ENCODE data around the gene PAX6.

PAX6 gene

DNA sequence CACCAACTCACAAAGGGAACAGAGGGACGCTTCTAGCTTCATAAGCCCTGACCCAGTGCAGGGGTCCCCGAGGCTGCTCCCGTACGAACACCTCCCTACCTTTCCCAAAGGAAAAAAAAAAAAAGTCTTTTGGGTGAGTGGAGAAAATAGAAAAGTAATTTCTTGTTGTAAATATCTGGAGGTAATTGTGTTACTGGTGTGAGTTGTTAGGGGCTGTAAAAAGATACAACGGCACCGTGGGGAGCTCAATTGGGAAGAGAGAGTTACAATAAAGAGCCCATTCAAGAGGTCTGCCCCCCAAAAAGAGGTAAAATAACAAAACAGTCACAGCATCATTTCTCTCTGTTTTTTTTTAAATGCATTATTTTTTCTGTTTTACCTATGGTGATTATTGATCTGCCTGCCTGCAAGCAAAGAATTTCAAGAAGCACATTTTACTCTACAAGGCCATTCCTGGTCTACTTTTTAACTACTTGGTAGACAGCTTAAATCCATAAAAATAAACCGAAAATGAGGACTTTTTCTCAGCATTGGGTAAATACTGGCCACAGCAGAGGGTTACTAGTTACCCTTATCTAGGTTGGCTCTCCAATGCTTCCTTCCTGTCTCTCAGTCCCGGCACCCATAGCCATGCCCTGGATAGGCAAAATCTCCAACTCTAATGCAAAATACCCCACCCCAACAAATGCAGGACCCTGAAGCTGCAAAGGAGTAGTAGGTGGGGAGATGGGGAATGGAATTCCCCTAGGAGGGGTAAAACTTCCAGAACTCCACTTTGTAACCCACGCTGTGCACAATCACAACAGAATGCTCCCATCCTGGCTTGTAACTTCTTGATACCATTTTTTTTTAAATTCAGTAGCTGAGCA is 3.1 kb downstream of the PAX6 start:
- DNase-seq, result no peak

DNA sequence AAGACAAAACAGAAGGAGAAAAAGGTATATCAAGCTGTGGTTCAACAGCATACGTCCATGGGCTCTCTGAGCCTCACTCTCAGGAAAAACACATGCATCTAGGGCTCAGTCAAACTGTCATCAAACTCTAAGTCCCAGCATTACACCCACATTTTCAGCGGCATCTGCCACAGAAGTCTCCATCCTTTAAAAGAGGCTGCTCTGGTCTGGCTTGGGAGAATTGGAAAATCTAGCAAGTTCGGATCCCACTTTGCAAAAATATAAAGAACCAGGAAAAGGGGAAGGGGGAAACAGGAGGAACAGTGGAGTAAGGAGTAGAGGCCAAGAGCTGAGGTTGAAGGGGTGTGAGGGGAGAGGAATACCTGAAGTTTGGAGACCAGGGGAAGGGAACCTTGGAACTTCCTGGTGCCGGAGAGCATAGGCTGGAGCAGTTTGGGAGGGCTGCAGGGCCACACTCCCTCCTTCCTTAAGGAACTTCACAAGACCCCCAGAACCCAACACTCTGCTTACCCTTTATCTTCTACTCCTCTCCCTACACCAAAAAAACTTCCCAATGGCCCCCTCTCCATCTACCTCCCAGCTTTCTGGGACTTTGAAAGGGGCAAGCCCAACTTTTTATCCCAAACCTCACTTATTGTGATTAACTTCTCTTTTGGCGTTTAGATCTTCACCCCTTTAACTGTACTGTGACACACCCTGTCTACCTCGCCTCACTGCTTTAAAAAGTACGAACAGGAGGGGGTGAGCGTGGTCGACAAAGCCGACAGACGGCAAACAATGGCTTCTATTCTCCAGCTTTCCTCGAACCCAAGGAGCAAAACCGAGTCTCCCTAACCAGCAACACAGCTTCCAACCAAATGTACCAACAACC is 4.0 kb downstream of the PAX6 start:
- no peak for DNase-seq

DNA sequence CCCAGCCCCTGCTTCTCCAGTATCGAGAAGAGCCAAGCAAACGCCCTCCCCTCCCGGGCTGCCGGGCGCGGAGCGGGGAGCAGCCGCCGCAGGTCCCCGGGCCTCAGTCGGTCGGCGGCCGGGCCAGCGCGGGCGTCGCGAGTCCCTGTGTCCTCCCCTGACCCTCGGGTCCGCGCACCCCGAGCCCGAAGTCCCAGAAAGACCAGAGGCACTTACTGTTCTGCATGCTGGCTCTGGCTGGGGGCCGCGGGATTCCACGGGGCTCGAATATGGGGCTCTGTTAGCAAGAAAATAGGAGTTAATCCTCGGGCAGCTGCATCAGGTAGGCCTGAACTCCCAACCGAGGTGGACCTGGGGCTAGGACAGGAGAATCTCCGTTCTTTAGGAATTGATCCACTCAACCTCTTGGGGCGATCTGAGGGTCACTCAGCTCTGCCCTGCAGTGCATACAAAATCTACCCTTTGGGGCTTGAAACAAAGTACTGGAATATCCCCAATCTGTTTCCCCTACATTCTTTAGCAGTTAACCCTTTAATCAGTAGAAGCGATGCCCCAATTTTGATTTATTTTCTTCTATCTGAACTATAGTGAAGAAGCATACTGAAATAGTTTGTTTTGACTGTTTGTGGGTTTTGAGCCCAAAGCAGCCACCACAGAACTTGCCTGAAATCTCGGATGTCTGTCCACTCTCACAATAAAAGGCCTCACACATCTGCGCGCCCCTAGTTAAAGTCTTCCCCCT is 4.8 kb downstream of the PAX6 start:
- DNase-seq, result no peak

DNA sequence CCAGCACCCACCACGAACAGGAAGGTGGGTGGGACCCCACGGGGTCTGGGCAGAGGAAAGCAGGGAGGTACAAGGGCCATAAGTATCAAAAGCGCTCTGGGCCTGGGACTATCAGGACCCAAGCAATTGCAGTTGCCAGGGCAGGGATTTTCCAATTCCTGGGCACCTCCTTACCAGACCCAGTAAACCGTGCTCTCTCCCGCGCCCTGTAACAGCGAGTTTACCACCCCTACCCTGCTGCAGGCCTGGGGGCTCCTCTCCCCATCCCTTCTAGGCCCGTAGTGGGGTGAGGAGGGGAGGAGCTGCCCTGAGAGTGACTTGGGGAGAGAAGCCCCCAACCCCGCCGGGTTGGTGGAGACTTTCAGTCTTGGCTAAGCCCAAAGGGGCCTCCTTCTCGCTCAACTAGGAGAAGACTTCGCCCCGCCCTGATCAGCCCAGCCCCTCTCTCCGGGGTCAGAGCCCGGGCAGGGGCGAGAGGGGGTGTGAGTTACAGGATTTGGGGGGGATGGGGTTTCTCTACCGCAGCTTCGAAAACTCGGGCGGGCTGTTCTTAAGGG is 5.4 kb downstream of the PAX6 start:
- DNase-seq, result no peak

DNA sequence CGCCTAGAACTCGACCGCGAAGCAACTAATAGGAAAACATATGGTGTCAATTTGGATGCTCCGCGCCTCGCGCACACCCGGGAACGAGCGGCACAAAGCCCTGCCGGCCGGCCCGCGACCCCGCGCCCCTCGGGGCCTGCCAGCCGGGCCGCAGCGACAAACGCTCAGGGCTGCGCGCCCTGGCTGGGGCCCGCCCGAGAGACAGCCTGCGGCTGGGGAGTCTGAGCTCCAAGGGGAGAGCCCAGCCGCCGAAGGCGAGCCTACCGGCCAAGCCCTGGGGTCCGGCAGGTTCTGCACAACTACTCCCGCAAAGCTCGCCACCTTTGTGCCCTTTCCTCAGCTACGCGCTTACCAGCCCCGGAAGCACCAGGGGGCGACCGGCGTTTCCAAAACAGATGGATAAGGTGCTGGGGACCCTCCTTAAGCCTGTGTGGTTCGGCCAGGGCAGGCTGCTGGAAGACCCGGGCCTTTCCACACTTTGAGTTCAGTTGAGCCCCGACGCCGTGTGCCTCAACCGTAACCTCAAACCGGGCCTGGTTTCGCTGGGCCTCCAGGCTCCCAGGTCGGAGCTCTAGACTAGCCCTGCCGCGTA is 6.0 kb downstream of the PAX6 start:
- no peak for DNase-seq

DNA sequence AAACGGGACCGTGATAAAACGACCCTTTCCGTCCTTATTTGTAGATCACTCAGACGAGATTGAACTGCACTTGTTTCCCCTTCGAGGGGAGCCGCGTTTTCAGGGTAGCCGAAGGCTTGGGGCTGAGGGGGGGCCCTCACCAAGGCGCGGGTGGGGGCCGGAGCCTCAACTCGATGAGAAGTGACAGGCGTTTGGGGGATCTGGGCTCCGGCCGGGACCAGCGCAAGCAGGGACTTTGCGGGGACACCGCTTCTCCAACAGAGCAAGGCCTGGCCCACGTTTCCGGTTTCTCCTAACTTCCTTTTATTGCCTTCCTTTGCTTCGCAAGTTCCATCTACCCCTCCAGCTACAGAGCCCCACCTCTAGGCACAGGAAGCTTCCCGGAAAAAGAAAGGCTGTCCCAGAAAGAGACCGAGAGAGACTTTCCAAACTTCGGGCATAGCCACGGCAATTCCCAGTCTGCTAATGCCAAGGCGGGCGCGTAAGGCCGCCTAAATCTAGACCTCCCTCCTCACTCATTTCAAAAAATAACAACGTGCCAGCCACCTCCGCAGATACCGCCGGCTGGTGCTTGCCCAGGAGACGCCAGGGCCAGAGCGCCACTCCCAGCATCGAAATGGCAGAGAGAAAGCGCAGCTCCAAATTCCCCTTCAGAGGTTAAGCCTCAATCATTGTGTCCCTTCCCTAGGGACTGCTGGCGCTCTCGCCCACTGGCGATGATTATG is 6.6 kb downstream of the PAX6 start:
- no peak for DNase-seq

DNA sequence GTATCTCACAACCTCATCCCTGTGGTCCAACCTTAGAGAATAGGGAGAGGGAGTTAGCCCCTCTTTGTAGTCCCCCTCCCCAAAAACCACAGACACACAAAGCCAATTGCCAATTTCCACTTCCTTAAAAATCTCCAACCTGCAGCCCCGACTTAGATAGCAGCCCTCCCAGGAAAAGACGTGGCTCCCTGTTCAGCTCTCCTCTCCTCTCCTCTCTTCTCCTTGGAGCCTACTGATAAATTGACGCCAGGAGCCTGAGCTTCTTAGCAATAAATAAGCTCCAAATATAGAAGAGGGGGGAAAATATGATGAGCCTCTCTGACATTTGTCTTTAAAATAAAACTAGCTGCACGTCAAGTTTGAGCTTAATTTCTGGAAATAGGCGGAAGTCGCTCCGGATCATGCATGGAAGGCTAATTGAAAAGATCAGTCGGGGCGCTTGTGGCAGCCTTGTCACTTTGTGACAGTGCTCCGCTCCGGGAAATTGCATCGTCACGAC is 7.3 kb downstream of the PAX6 start:
- no peak for DNase-seq

DNA sequence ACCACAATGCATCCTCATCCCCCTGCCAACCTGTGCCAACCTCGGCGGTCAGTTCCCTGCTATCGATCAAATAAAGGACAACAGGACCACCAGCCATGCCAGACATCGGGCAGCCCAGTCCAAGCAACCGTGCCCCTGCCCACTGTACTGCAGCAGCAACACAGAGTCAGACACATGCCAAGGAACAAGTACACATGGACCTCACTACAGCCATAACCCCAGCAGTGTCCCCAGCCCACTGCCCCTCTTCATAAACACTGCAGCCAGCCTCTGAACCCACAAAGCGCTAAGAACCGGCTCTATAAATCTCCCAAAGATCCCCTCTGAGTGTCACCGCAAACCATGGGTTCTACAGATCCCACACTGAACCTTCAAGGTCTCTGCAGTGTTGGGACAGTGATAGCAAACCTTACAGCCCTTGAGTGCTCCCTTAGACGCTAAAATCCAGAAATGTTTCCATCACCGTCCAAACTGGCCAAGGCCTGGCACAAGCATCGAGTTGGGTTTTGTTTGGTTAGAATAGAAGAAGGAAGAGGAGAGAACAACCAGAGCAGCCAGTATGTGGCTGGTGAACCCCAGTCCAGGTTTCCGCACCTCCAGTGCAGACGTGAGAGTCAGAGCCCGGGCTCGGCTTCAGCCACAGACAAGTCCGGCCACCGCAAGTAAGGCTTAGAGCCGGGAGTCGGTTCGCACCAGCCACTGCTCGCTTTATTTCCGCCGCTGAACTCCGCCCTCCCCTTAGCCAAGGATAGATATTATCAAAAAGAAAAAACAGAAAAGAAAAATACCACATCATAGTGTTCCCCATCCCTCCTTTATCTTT is 7.9 kb downstream of the PAX6 start:
- no peak for DNase-seq

DNA sequence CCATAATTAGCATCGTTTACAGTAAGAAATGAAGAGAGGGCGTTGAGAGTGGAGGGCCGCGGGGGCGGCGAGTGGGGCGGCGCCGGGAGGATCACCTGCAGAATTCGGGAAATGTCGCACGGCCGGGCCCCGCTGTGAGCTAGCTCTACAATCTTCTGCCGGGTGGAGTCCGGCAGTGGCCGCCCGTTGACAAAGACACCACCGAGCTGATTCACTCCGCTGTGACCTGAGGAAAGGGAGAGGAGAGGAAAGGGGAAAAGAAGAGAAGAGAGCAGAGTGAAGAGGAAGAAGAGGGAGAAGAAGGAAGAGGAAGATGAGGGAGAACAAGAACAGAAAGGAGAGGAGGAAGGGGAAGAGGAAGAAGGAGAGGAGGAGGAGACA is 8.5 kb downstream of the PAX6 start:
- DNase-seq, result no peak

DNA sequence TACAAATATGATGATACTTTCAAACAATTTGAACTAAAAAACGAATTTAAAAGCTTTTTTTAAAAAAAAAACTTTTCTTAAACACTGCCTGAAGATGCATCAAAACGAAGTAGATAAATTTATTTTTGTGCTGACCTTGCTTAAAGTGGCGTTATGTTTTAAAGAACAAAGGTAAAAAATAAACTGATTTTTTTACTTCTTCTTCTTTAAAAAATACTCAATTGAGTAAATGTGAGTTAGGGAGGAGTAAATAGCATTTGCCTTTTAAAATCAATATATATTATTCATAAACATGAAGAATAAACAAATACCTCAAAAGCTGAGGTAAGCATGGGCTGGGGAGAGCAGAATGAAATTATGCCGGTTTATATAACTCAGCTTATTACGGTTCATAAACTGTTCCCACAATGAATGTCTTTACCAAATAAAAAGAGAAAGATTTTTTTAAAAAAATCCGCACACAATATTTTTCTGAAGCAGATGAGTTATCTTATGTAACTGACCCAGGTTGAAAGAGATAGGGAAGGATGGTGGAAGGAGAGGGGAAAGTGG is 9.0 kb downstream of the PAX6 start:
- DNase-seq, result no peak

DNA sequence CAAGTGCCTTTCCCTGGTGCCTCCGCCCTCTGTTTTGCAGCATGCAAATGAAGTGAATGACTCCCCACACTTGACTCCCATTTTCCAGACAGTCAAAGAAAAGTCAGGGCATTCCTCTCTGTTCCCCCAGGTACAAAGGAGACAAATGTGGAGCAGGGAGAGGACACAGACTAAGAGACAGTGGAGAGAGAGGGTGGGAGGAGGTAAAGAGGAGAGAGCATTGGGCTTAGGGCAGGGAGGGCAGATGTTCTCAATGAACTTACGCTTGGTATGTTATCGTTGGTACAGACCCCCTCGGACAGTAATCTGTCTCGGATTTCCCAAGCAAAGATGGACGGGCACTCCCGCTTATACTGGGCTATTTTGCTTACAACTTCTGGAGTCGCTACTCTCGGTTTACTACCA is 9.8 kb downstream of the PAX6 start:
- no peak for DNase-seq

DNA sequence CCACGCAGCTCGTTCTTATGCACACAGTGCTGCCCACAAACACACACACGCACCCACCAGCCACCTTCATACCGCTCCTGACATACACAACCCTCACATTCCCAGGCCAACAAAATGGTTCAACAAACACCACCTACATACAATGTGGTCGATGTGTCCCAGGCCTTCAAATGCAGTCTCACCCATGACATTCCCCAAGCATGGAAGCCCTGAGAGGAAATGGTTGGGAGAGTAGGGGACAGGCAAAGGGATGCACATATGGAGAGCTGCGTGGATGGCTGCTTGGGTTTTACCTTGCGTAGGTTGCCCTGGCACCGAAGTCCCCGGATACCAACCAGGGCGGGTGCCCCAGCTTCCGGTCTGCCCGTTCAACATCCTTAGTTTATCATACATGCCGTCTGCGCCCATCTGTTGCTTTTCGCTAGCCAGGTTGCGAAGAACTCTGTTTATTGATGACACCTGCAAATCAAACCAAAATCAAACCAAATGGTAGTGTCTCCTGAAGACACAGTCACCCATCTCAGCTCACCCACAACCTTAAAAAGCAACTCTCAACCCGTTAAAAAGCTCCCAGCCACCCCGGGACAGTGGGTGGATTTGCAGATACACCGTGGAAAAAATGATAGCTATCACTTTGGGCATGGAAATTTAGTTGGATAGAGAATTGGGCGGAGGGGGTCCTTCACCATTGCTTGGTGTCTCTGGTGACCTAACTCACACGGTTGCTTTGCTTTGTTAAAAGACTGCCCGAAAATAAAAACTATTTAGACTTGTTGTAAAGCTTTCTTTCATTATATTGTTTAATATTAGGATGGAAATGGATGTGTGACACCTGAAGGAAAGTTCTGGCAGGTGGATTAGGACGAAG is 10.5 kb downstream of the PAX6 start:
- no peak for DNase-seq

DNA sequence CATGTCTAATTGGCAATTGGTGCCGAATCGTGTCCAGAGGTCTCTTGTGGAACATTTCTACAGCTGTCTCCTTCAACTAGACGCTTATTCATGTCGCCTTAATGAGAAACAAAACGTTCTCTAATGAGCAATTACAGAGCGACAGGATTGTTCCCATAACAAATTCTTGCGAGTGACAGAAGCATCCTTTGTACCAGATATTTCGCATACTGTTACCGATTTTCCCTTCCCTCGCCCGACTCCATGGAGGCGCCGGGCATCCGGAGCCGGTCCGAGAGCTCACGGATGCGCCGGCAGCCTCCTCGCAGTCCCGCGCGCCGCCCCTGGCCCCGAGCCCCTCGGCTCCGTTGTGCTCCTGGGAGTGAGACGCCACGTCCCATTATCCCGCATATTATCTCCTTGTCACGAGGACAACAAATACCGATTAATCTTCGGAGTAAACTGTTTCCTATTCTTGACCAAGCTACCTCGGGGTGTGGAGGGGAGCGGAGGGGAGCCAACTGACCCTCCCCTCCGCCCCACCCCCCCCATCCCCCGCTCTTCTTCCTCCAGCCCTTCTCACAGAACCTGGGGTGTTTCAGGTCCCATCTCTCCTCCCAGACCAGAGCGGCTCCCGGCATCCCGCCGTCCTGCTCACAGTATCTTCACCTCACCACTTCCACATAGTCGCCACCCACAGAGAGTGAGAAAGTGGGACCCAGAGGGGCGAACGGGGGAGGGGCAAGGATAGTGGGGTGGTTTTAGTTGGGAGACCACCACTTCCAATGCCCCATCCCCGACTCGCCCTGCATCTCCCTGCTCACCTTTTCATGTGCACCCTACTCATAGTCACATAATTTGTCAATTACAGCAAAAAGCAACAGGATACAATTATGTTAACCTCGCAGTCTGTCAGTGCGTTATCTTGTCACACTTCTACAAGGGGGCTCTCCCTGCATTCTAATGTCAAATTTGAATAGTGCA is 11.4 kb downstream of the PAX6 start:
- no peak for DNase-seq

DNA sequence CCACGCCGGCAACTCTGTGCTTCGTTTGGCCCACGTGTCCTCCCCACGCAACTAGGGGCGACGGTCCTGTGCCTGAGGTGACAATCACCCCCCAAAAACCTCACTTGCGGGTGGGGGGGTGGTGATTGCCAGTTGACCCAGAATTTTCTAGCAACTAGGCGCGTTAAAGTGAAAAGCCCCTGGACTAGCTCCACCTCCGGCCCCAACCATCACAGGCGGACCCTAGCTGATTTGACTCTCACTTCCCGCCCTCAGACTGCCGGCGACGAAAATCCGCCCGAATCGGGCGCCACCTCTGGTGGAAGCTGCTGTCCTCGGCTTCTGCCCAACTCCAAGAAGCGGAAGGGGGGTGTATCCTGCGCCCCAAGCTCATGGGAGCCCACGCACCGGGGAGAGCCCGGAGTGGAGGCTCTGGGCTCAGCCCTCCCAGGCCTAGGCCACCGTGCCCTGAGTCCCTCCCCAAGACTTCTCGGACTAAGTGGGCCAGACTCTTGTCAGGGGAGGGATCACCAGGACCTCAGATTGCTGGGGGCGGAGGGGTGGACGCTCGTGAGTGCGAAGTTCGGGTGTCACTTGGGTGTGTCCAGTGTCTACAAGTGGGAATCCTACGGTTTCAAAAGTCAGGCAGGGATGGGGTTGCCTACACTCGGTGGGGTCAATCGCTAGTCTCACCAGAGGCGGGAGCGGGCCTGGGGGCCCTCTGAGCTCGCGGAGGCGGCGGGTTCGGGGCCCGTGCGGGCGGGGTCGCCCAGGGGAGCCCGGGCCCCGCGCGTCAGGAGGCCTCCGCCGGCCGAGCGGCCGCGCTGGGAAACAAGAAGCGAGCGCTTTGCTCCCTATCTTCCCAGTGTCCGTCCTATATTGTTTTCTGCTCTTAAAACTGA is 12.3 kb downstream of the PAX6 start:
- DNase-seq, result no peak

DNA sequence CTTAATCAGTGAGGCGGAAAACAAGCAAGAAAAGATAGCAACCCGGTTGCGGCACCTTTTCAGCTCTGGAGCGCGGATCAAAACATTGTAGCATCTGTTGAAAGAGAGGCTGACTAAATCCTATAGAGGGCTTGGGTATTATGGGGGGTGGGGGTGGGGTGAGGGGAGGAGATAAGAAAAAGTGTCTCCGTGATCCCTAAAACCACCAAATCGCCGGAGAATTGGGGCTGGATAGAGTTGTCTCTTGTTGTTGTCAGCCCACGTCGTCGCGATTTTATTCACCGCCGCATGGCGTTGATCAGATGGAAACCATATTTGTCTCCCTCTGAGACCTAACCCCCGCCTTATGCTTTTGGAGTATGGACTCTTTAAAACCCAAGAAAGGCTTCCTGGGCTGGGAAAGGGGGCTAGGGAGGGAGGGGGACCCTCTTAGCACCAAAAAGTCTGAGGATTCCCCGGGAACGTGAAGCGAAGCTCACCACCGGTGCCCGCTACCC is 13.0 kb downstream of the PAX6 start:
- no peak for DNase-seq

DNA sequence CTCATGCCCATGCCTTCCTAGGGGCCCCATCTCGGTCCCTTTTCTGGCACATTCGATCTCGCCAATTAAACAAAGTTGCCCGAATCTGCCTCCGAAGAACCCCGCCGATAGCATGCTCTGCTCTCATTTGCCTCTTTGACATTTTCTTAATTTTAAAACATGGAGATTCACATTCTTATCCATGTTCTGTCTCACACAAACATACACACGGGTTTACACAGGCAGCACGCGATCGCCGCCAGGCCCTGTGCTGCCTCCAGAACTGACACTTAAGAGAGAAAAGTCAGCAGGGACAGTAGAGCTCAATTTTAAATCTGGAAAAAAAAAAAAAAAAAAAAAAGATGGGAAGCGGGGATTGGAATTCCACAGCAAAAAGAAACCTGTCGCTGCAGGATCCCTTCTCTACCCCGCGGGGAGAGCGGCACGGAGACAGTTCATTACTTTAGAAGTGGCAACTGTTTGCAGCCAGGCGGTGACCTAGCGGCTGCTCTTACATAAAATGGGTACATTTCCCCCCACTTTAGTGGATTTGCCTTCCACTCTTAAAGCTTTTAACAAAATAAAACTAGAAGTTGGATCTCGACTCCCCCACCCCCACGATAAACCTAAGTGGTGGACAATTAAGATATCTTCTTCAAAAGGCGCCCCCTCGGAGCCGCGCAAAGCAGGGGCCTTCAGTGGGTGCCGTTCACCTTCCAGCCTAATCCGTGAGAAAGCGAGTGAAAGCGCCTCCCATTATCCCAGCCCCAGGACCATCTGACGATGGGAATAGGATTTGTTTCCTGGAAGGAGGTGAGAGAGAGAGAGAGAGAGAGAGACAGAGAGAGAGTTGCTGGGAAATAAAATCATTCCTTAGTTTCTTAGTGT is 13.7 kb downstream of the PAX6 start:
- no peak for DNase-seq

Data from KG1 (cell line).